HFF-Myc (cell line): ENCODE results near the gene NUDCD3.

ENCODE experiments used
- DNase-seq: peaks from one replicate; pipeline ENCODE4 v3.0.0-alpha.2; 2011; ENCODE audit warnings: low read depth; ENCODE audit errors: extremely low read depth
- H3K4me3 ChIP-seq: replicated peaks from 2 replicates; pipeline ENCODE4 v1.5.1; 2011; ENCODE audit warnings: low read depth, mild to moderate bottlenecking, control low read depth, low read length
- CTCF ChIP-seq: IDR thresholded peaks from 2 replicates; pipeline ENCODE4 v1.5.1; 2012; ENCODE audit warnings: mild to moderate bottlenecking, low read depth, low read length, control low read depth; ENCODE audit errors: missing control alignments

Gene NUDCD3

DNA sequence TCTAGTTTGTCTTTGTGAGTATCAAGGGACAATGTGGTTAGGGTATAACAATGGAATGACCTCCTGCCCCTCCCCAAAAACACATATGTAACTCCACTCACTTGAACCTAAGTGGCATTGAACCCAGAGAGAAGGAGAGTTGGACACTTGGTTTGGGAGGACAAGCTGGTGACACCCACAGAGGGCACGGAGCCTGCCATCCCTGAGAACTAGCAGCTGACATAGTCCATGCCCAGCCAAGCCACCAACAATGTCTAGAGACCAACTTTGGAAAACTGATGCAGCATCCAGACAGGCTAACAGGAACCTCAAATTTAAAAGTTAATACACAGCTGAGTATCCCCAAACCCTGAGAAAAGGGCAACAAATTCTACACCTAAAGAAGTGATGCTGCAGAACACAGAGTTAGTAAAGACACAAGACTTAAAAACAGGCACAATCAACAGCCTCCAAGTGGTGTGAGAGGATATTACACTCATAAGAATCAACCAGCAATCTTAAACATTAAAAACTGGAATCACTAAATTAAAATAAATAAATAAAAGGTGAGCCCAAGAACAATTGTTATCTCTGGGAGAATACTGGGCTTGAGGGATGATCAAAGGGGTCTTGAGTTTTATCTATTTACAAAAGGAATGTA is 27.2 kb downstream of the NUDCD3 start:
- DNase-seq = no peak
- TF ChIP-seq CTCF = peak; percentile 25
- no peak overlapping the region for H3K4me3 ChIP-seq

DNA sequence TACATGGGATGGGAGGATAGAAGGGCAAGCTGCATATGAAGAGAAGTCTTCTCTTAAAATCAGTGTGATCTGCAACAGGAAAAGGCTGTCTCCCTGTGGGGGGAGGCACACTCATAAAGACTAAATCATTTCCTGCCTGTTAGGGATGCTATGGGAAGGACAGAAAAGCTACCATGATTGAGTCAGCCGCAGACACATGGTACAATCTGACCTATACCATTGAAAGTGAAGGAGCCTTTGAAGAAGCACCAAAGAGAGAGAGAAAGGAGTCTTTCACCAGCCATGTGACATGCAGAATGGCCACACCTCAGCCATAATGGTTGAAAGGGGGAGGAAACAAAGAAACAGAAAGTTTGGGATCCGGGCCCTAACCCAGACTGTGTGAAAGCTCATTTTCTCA is 29.1 kb downstream of the NUDCD3 start:
- peak; percentile 25 for DNase-seq
- H3K4me3 ChIP-seq = no peak overlapping the region
- TF ChIP-seq CTCF = no peak

DNA sequence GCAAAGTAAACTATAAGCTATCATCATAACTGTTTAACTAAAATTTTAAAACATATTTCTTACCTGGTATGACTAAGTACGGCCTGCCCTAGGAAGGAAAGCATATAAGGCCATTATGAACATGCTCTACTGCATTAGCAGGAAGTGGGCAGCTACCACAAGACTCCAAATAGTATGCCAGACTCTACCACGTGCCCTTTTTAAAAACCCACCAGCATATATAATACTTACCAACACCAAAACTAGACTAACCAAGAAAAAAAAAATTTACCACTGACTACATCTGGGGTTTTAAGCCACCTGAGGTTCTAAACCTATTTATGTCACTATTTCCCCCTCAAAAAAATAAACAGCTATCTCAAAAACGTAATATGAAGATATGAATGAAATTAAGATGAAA is 30.1 kb downstream of the NUDCD3 start:
- no peak for DNase-seq
- TF ChIP-seq CTCF = no peak
- H3K4me3 ChIP-seq = no peak overlapping the region

- no peak overlapping the region for H3K4me3 ChIP-seq
- no peak for TF ChIP-seq CTCF
- DNase-seq = no peak
Observed at GRCh38 chr7:44455155-44455554, 35.3 kb downstream of the NUDCD3 start.

GRCh38 chr7:44454348-44454747 is 36.1 kb downstream of the NUDCD3 start:
- TF ChIP-seq CTCF = no peak
- no peak for DNase-seq
- no peak overlapping the region for H3K4me3 ChIP-seq

DNA sequence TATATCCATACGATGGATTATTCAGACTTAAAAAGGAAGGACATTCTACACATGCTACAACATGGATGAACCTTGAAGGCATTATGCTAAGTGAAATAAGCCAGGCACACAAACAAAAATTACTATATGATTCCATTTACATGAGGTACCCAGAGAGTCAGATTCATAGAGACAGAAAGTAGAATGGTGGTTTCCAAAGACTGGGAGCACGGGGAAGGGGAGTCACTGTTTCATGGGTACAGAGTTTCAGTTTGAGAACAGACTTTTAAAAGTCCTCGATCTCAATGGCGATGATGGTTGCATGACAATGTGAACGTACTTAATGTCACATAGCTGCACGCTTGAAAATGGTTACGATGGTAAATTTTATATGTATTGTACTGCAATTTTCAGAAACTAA is 39.3 kb downstream of the NUDCD3 start:
- no peak overlapping the region for H3K4me3 ChIP-seq
- no peak for DNase-seq
- TF ChIP-seq CTCF = no peak

DNA sequence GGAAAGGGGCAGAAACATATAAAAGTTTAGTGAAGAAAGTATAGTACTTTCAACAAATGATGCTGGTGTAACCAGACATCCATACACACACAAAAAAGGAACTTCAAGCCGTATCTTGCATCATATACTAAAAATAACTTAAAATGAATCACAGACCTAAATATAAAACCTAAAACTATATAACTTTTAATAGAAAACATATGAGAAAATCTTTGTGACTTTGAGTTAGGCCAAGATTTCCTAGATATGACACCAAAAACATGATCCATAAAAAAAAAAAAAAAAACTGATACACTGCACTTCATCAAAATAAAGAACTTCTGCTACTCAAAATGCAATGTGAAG is 40.9 kb downstream of the NUDCD3 start:
- no peak for TF ChIP-seq CTCF
- DNase-seq = no peak
- no peak overlapping the region for H3K4me3 ChIP-seq
